WTC11 (cell line): ENCODE measurements around the gene DUSP9. TPM values are rescaled to one million over a fixed set of nuclear protein-coding genes. Genes with fewer than 3 reads are reported as not detected.

Experiments
- ATAC-seq: fragments of 200-7000 bp; cut with Tn5 transposase; 2 replicates; pipeline ENCODE4 v1.10.0; 2021; ENCODE audit warnings: mild to moderate bottlenecking, moderate library complexity
- CTCF ChIA-PET: fragments of 300-600 bp; sonication (Branson Sonifier 250); formaldehyde crosslinking; loops from one replicate; lab custom pipeline; 2021; ENCODE audit warnings: antibody characterized with exemption; lab: Charles Lee
- POLR2A ChIA-PET: fragments of 350-600 bp; sonication (Branson Sonifier 250); formaldehyde crosslinking; loops from one replicate; lab custom pipeline; 2021; ENCODE audit warnings: antibody characterized with exemption; lab: Charles Lee
- DNase-seq: peaks from one replicate; pipeline ENCODE4 v3.0.0; 2021; ENCODE audit warnings: low spot score
- H3K27ac Mint-ChIP-seq: 2 replicates; pipeline ENCODE4 v1.8.0; 2021; ENCODE audit warnings: mixed read lengths
- H3K27me3 Mint-ChIP-seq: 2 replicates; pipeline ENCODE4 v1.8.0; 2021; ENCODE audit warnings: low read depth, mild to moderate bottlenecking, moderate library complexity, mixed read lengths
- H3K36me3 Mint-ChIP-seq: 2 replicates; pipeline ENCODE4 v1.8.0; 2021; ENCODE audit warnings: mixed read lengths
- H3K4me1 Mint-ChIP-seq: 2 replicates; pipeline ENCODE4 v1.8.0; 2022; ENCODE audit warnings: mixed read lengths
- H3K4me3 Mint-ChIP-seq: 2 replicates; pipeline ENCODE4 v1.8.0; 2021; ENCODE audit warnings: mild to moderate bottlenecking, moderate library complexity, mixed read lengths
- H3K9me3 Mint-ChIP-seq: 2 replicates; pipeline ENCODE4 v1.8.0; 2021; ENCODE audit warnings: mixed read lengths
- AR ChIP-seq: fragments of 250-450 bp; sonication (Bioruptor Pico); IDR thresholded peaks from 2 replicates; pipeline ENCODE4 v1.9.0; 2021; ENCODE audit warnings: mild to moderate bottlenecking
- CBFB ChIP-seq: sonication (generic); formaldehyde crosslinking; IDR thresholded peaks from 2 replicates; pipeline ENCODE4 v1.8.1; 2022; ENCODE audit warnings: mild to moderate bottlenecking, low read depth, missing genetic modification reagents
- CREB1 ChIP-seq: sonication (generic); formaldehyde crosslinking; IDR thresholded peaks from 2 replicates; pipeline ENCODE4 v1.8.0; 2023; ENCODE audit warnings: mild to moderate bottlenecking, missing genetic modification reagents
- CREM ChIP-seq: sonication (generic); formaldehyde crosslinking; IDR thresholded peaks from 2 replicates; pipeline ENCODE4 v1.8.1; 2022; ENCODE audit warnings: mild to moderate bottlenecking, missing genetic modification reagents, moderate library complexity
- E2F4 ChIP-seq: sonication (generic); formaldehyde crosslinking; IDR thresholded peaks from 2 replicates; pipeline ENCODE4 v1.8.1; 2022; ENCODE audit warnings: low read depth, mild to moderate bottlenecking, moderate library complexity, missing genetic modification reagents, borderline replicate concordance
- ETV6 ChIP-seq: sonication (generic); formaldehyde crosslinking; IDR thresholded peaks from 2 replicates; pipeline ENCODE4 v1.8.1; 2022; ENCODE audit warnings: mild to moderate bottlenecking, missing genetic modification reagents
- FOXK1 ChIP-seq: sonication (generic); formaldehyde crosslinking; IDR thresholded peaks from 2 replicates; pipeline ENCODE4 v1.8.0; 2022; ENCODE audit warnings: mild to moderate bottlenecking, moderate library complexity, missing genetic modification reagents
- GRHL2 ChIP-seq: fragments of 250-450 bp; sonication (Bioruptor Pico); IDR thresholded peaks from 2 replicates; pipeline ENCODE4 v1.8.0; 2022; ENCODE audit warnings: mild to moderate bottlenecking, moderate library complexity; ENCODE audit not compliant: insufficient replicate concordance, severe bottlenecking
- GTF2I ChIP-seq: fragments of 250-450 bp; sonication (Bioruptor Pico); conservative IDR thresholded peaks from 2 replicates; pipeline ENCODE4 v1.4.0; 2021; ENCODE audit warnings: mild to moderate bottlenecking
- IRF2 ChIP-seq: sonication (generic); formaldehyde crosslinking; IDR thresholded peaks from 2 replicates; pipeline ENCODE4 v1.8.0; 2022; ENCODE audit warnings: low read depth, missing genetic modification reagents, borderline replicate concordance
- OVOL2 ChIP-seq: fragments of 250-450 bp; sonication (Bioruptor Pico); IDR thresholded peaks from 2 replicates; pipeline ENCODE4 v1.9.0; 2021; ENCODE audit warnings: mild to moderate bottlenecking, borderline replicate concordance
- RORB ChIP-seq: fragments of 250-450 bp; sonication (Bioruptor Pico); IDR thresholded peaks from 2 replicates; pipeline ENCODE4 v1.9.0; 2021; ENCODE audit warnings: mild to moderate bottlenecking
- TEAD4 ChIP-seq: sonication (generic); formaldehyde crosslinking; IDR thresholded peaks from 2 replicates; pipeline ENCODE4 v1.8.0; 2022; ENCODE audit warnings: mild to moderate bottlenecking, missing genetic modification reagents
- ZBTB43 ChIP-seq: sonication (generic); formaldehyde crosslinking; IDR thresholded peaks from 2 replicates; pipeline ENCODE4 v1.8.1; 2023; ENCODE audit warnings: mild to moderate bottlenecking, missing genetic modification reagents
- ZMAT4 ChIP-seq: fragments of 250-450 bp; sonication (Bioruptor Pico); IDR thresholded peaks from 2 replicates; pipeline ENCODE4 v1.9.0; 2021; ENCODE audit warnings: mild to moderate bottlenecking
- ZNF121 ChIP-seq: sonication (generic); formaldehyde crosslinking; IDR thresholded peaks from 2 replicates; pipeline ENCODE4 v1.8.0; 2023; ENCODE audit warnings: missing genetic modification reagents
- ZNF232 ChIP-seq: sonication (generic); formaldehyde crosslinking; IDR thresholded peaks from 2 replicates; pipeline ENCODE4 v1.8.0; 2022; ENCODE audit warnings: mild to moderate bottlenecking, missing genetic modification reagents
- ZNF263 ChIP-seq: sonication (generic); formaldehyde crosslinking; IDR thresholded peaks from 2 replicates; pipeline ENCODE4 v1.8.1; 2022; ENCODE audit warnings: low read depth, mild to moderate bottlenecking, moderate library complexity, missing genetic modification reagents
- ZNF281 ChIP-seq: sonication (generic); formaldehyde crosslinking; IDR thresholded peaks from 2 replicates; pipeline ENCODE4 v1.8.0; 2023; ENCODE audit warnings: mild to moderate bottlenecking, missing genetic modification reagents
- ZNF396 ChIP-seq: fragments of 250-450 bp; sonication (Bioruptor Pico); IDR thresholded peaks from 2 replicates; pipeline ENCODE4 v1.8.0; 2021; ENCODE audit warnings: mild to moderate bottlenecking, moderate library complexity, borderline replicate concordance
- ZNF425 ChIP-seq: fragments of 250-450 bp; sonication (Bioruptor Pico); conservative IDR thresholded peaks from 2 replicates; pipeline ENCODE4 v1.9.0; 2021; ENCODE audit warnings: mild to moderate bottlenecking
- total RNA-seq: library from RNA; stranded (reverse); gene quantifications from 3 replicates; pipeline ENCODE4 v1.2.3, GENCODE V29; 2021

The DUSP9 gene
- total RNA-seq, 1 experiment from 2014 or later = 2.5 TPM

- TF ChIP-seq FOXK1 (CRISPR knock-in tag) (no peak), GRHL2 (no peak), ZNF121 (CRISPR knock-in tag) (no peak), ZNF425 (CRISPR knock-in tag) (no peak), CBFB (CRISPR knock-in tag) (no peak)
These were observed 15.0 kb upstream of the DUSP9 start (continued) for GRCh38 chrX:153631907-153632594.

GRCh38 chrX:153632595-153632946 lies 14.4 kb upstream of the DUSP9 start:
- Mint-ChIP-seq H3K27me3 (no peaks in the 10 kb centered on the region; the same call in 1 of the 2 replicates), H3K27ac (no peak overlapping the region), H3K4me3 (no peak overlapping the region), H3K4me1 (no peaks in the 10 kb centered on the region), H3K36me3 (no peaks in the 10 kb centered on the region), H3K9me3 (peaks cover 4% of the 10 kb centered on the region; the same call in 1 of the 2 replicates)
- no peak for DNase-seq
- ChIA-PET CTCF (interaction anchor here (1.2 kb wide), 1 partner anchor 9 kb away, joined by 4 read pairs; no protein-coding TSS in a partner anchor), POLR2A (no interaction called here)
- TF ChIP-seq IRF2 (CRISPR knock-in tag) = no peak
- no peak for TF ChIP-seq ZNF232 (CRISPR knock-in tag)
- TF ChIP-seq CREB1 (CRISPR knock-in tag) = no peak
- TF ChIP-seq ZMAT4 (CRISPR knock-in tag) = no peak
- no peak for TF ChIP-seq AR (CRISPR knock-in tag)
- TF ChIP-seq ZNF263 = no peak
- no peak for TF ChIP-seq ZNF281
- TF ChIP-seq OVOL2 (CRISPR knock-in tag) = no peak
- no peak for TF ChIP-seq CREM
- TF ChIP-seq RORB (CRISPR knock-in tag) = no peak
- ATAC-seq = no peak

GRCh38 chrX:153633048-153633447 lies 14.0 kb upstream of the DUSP9 start:
- Mint-ChIP-seq H3K27ac (no peak overlapping the region), H3K27me3 (no peaks in the 10 kb centered on the region; the same call in 1 of the 2 replicates), H3K4me3 (no peak overlapping the region), H3K36me3 (no peaks in the 10 kb centered on the region), H3K4me1 (no peaks in the 10 kb centered on the region), H3K9me3 (peaks cover 4% of the 10 kb centered on the region; the same call in 1 of the 2 replicates)
- CTCF ChIA-PET = no interaction called here
- POLR2A ChIA-PET = no interaction called here
- no peak for TF ChIP-seq ZBTB43 (CRISPR knock-in tag)
- TF ChIP-seq E2F4 (CRISPR knock-in tag) = no peak
- no peak for TF ChIP-seq ETV6
- no peak for TF ChIP-seq GTF2I
- TF ChIP-seq ZNF263 = no peak
- no peak for TF ChIP-seq TEAD4 (CRISPR knock-in tag)
- no peak for TF ChIP-seq ZNF396
- DNase-seq = no peak
- no peak for ATAC-seq
